Left ventricle myocardium inferior (tissue), 1 donor: ENCODE data around the gene POLR1A. TPM values are rescaled to one million over a fixed set of nuclear protein-coding genes. Genes with fewer than 3 reads are reported as not detected.

Source experiments
- DNase-seq: peaks from one replicate; pipeline ENCODE4 v3.0.0-alpha.2; 2020
- H3K27ac ChIP-seq: fragments of 200-600 bp; replicated peaks from 2 replicates; pipeline ENCODE4 v1.8.0; 2021
- H3K27me3 ChIP-seq: fragments of 200-600 bp; 2 replicates; pipeline ENCODE4 v1.8.0; 2021; ENCODE audit warnings: low read depth
- H3K36me3 ChIP-seq: fragments of 200-600 bp; 2 replicates; pipeline ENCODE4 v1.8.0; 2021
- H3K4me1 ChIP-seq: fragments of 200-600 bp; 2 replicates; pipeline ENCODE4 v1.8.0; 2021
- H3K4me3 ChIP-seq: fragments of 200-600 bp; 2 replicates; pipeline ENCODE4 v1.8.0; 2021; ENCODE audit warnings: mild to moderate bottlenecking, moderate library complexity
- H3K9me3 ChIP-seq: fragments of 200-600 bp; replicated peaks from 2 replicates; pipeline ENCODE4 v1.8.0; 2021
- CTCF ChIP-seq: fragments of 200-600 bp; IDR thresholded peaks from 2 replicates; pipeline ENCODE4 v1.8.0; 2021; ENCODE audit warnings: antibody characterized with exemption, mild to moderate bottlenecking, borderline replicate concordance
- intact Hi-C: fragments of 100-400 bp; cut with micrococcal nuclease; formaldehyde crosslinking; loops from one replicate; pipeline ENCODE4 v1.11.0; 2022
- total RNA-seq: library from RNA; stranded (reverse); fragmentation: NEBNext Ultra II Directional; extraction: Animal tissue kit (Norgen Biotek cat#: 25700); gene quantifications from one replicate; pipeline ENCODE4 v1.2.1, GENCODE V29; 2021
- donor health status: DM: no; HTN: yes; CAD: no; lungs with severe emphysema.

Gene POLR1A
- total RNA-seq, 1 donor from 2014 or later, result 16.3 TPM

GRCh38 chr2:86135653-86136052, 30.0 kb upstream of the POLR1A start:
- Histone ChIP-seq H3K27ac (no peak overlapping the region), H3K4me3 (no peak overlapping the region), H3K9me3 (no peaks in the 10 kb centered on the region), H3K36me3 (peaks cover 98% of the 10 kb centered on the region), H3K4me1 (peaks cover 2% of the 10 kb centered on the region), H3K27me3 (no peaks in the 10 kb centered on the region)
- DNase-seq, result no peak
- TF ChIP-seq CTCF, result no peak
- intact Hi-C loops, result no loop called here

GRCh38 chr2:86134709-86135108, 29.0 kb upstream of the POLR1A start:
- no peaks in the 10 kb centered on the region for H3K4me1 ChIP-seq
- intact Hi-C loops, result no loop called here
- H3K36me3 ChIP-seq, result peaks cover 99% of the 10 kb centered on the region
- H3K4me3 ChIP-seq, result no peak overlapping the region
- H3K27me3 ChIP-seq, result no peaks in the 10 kb centered on the region
- no peak for TF ChIP-seq CTCF
- DNase-seq, result no peak
- H3K27ac ChIP-seq, result no peak overlapping the region
- no peaks in the 10 kb centered on the region for H3K9me3 ChIP-seq

GRCh38 chr2:86124683-86125082, 19.0 kb upstream of the POLR1A start:
- H3K36me3 ChIP-seq, result peaks cover 100% of the 10 kb centered on the region
- no peak for DNase-seq
- H3K27me3 ChIP-seq, result no peaks in the 10 kb centered on the region
- TF ChIP-seq CTCF, result no peak
- H3K27ac ChIP-seq, result no peak overlapping the region
- H3K9me3 ChIP-seq, result no peaks in the 10 kb centered on the region
- no peak overlapping the region for H3K4me3 ChIP-seq
- intact Hi-C loops, result no loop called here
- no peaks in the 10 kb centered on the region for H3K4me1 ChIP-seq

- no peak overlapping the region for H3K4me3 ChIP-seq
- DNase-seq, result no peak
- TF ChIP-seq CTCF, result no peak
- no peaks in the 10 kb centered on the region for H3K4me1 ChIP-seq
- H3K27me3 ChIP-seq, result no peaks in the 10 kb centered on the region
- H3K9me3 ChIP-seq, result no peaks in the 10 kb centered on the region
- H3K27ac ChIP-seq, result no peak overlapping the region
- intact Hi-C loops, result no loop called here
- H3K36me3 ChIP-seq, result peaks cover 100% of the 10 kb centered on the region
These were observed 17.7 kb upstream of the POLR1A start for GRCh38 chr2:86123328-86123925.

- TF ChIP-seq CTCF, result no peak
- no peak overlapping the region for H3K27ac ChIP-seq
- no peaks in the 10 kb centered on the region for H3K27me3 ChIP-seq
- no peak for DNase-seq
- H3K36me3 ChIP-seq, result peaks cover 94% of the 10 kb centered on the region
- no peaks in the 10 kb centered on the region for H3K9me3 ChIP-seq
- H3K4me3 ChIP-seq, result no peak overlapping the region
- H3K4me1 ChIP-seq, result peaks cover 23% of the 10 kb centered on the region
- intact Hi-C loops, result no loop called here
These were observed 12.4 kb upstream of the POLR1A start for GRCh38 chr2:86118130-86118529.
